Mesothelial cell of epicardium (in vitro differentiated cells): ENCODE data around the gene ZNF496. TPM values are rescaled to one million over a fixed set of nuclear protein-coding genes. Genes with fewer than 3 reads are reported as not detected.

Source experiments
- DNase-seq, 2 experiments: peaks; one replicate each; pipeline ENCODE4 v3.0.0; 2021; ENCODE audit warnings: low spot score in 2 of 2; ENCODE audit not compliant: unreplicated experiment in 2 of 2
- H3K27ac Mint-ChIP-seq: 2 replicates; pipeline ENCODE4 v1.8.0; 2021; ENCODE audit warnings: mixed read lengths
- H3K27me3 Mint-ChIP-seq: 2 replicates; pipeline ENCODE4 v1.8.0; 2021; ENCODE audit warnings: low read depth, mixed read lengths
- H3K36me3 Mint-ChIP-seq: 2 replicates; pipeline ENCODE4 v1.8.0; 2021; ENCODE audit warnings: mixed read lengths
- H3K4me1 Mint-ChIP-seq: 2 replicates; pipeline ENCODE4 v1.8.0; 2021; ENCODE audit warnings: mixed read lengths
- H3K4me3 Mint-ChIP-seq: 2 replicates; pipeline ENCODE4 v1.8.0; 2021; ENCODE audit warnings: mild to moderate bottlenecking, moderate library complexity, mixed read lengths
- H3K9me3 Mint-ChIP-seq: 2 replicates; pipeline ENCODE4 v1.8.0; 2021; ENCODE audit warnings: mixed read lengths
- CTCF ChIP-seq: fragments of 200-600 bp; sonication (generic); IDR thresholded peaks from one replicate; pipeline ENCODE4 v1.5.0; 2021; ENCODE audit warnings: antibody characterized with exemption; ENCODE audit not compliant: unreplicated experiment
- total RNA-seq: library from RNA; stranded (reverse); gene quantifications from 3 replicates; pipeline ENCODE4 v1.2.1, GENCODE V29; 2021

The ZNF496 gene
- total RNA-seq, 1 donor from 2014 or later: 69.0 TPM

- H3K36me3 Mint-ChIP-seq: peaks cover 24% of the 10 kb centered on the region
- TF ChIP-seq CTCF: no peak
- H3K4me1 Mint-ChIP-seq: no peaks in the 10 kb centered on the region
- DNase-seq: no peak
- no peak overlapping the region for H3K4me3 Mint-ChIP-seq
- no peak overlapping the region for H3K27ac Mint-ChIP-seq
- H3K27me3 Mint-ChIP-seq: no peaks in the 10 kb centered on the region
- no peaks in the 10 kb centered on the region for H3K9me3 Mint-ChIP-seq
Measured at GRCh38 chr1:247322849-247323586, 8.6 kb downstream of the ZNF496 start.

DNA sequence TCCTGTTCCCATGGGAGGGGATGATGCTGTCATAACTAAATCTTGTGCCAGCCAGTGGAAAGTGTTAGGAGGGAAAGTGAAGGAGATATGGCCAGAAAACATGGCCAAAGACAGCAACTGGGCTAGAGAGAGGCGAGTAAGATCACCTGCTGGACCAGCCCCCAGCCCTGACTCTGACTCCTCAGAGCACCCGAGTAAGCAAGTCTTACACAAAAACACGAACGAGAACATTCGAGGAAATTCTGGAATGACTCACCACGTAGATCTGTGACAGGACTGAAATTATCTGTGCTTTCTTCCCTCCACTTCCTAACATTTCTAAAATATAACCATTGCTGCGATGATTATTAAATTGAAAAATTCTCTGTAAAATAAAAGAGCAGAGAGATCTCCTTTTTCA, 9.2 kb downstream of the ZNF496 start:
- Mint-ChIP-seq H3K4me3 (no peak overlapping the region), H3K4me1 (no peaks in the 10 kb centered on the region), H3K27ac (no peak overlapping the region), H3K27me3 (no peaks in the 10 kb centered on the region), H3K36me3 (peaks cover 21% of the 10 kb centered on the region), H3K9me3 (no peaks in the 10 kb centered on the region)
- no peak for TF ChIP-seq CTCF
- DNase-seq: no peak

DNA sequence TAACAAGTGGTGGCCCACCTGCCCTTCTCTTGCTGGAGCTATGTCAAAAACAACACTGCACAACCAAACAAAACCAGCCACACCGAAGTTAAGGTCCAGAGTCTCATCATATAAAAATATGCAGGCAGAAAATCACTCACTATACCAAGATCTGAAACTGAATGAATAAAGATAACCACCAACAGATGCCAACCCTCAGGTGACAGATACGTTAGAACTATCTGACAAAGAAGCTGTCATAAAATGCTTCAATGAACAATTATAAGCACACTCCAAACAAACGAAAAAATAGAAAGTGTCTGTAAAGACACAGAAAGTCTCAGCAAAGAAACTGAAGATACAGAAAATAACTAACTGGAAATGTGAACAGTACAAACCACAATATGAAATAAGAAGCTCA, 14.0 kb downstream of the ZNF496 start:
- TF ChIP-seq CTCF: no peak
- Mint-ChIP-seq H3K4me1 (no peaks in the 10 kb centered on the region), H3K36me3 (peaks cover 32% of the 10 kb centered on the region)

GRCh38 chr1:247316590-247317197, 15.0 kb downstream of the ZNF496 start:
- Mint-ChIP-seq H3K27ac (no peak overlapping the region), H3K36me3 (peaks cover 32% of the 10 kb centered on the region), H3K27me3 (no peaks in the 10 kb centered on the region), H3K4me1 (no peaks in the 10 kb centered on the region), H3K9me3 (no peaks in the 10 kb centered on the region), H3K4me3 (no peak overlapping the region)
- no peak for DNase-seq
- no peak for TF ChIP-seq CTCF

More for the DNA sequence above, 14.0 kb downstream of the ZNF496 start:
- Mint-ChIP-seq H3K4me3 (no peak overlapping the region), H3K27me3 (no peaks in the 10 kb centered on the region), H3K9me3 (no peaks in the 10 kb centered on the region), H3K27ac (no peak overlapping the region)
- DNase-seq: no peak

DNA sequence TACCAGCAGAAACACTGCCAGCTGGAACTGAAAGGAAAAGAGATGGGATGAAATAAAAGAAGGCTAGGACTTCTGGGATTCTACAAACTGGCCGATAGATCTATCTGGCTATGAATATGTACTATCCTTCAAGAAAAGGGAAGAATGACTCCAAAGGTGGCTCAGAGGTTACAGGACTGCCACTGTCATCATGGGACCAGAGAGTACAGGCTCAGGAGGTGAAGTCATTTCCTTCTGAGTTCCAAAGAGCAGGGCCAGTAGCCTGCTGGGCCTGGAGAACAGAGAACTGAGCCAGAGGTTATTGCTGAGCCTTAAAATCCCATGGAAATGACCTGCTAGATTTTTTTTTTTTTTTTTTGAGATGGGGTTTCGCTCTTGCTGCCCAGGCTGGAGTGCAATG, 27.6 kb downstream of the ZNF496 start:
- Mint-ChIP-seq H3K27ac (no peak overlapping the region), H3K9me3 (no peaks in the 10 kb centered on the region), H3K4me1 (no peaks in the 10 kb centered on the region), H3K27me3 (no peaks in the 10 kb centered on the region), H3K36me3 (peaks cover 67% of the 10 kb centered on the region), H3K4me3 (no peak overlapping the region)
- DNase-seq: no peak
- no peak for TF ChIP-seq CTCF
